ENCODE measurements around the gene EIF4H. TPM values are rescaled to one million over a fixed set of nuclear protein-coding genes. Genes with fewer than 3 reads are reported as not detected.
A peak's percentile ranks its signal among the peaks of the same experiment; 100 is the strongest.

Gene EIF4H
- total and polyA plus RNA-seq, 9 of the 15 experiments (the other 6 are each of a cell fraction or from before 2014, with no cell fraction given), result 11.0 to 435 (median 319) TPM

DNA sequence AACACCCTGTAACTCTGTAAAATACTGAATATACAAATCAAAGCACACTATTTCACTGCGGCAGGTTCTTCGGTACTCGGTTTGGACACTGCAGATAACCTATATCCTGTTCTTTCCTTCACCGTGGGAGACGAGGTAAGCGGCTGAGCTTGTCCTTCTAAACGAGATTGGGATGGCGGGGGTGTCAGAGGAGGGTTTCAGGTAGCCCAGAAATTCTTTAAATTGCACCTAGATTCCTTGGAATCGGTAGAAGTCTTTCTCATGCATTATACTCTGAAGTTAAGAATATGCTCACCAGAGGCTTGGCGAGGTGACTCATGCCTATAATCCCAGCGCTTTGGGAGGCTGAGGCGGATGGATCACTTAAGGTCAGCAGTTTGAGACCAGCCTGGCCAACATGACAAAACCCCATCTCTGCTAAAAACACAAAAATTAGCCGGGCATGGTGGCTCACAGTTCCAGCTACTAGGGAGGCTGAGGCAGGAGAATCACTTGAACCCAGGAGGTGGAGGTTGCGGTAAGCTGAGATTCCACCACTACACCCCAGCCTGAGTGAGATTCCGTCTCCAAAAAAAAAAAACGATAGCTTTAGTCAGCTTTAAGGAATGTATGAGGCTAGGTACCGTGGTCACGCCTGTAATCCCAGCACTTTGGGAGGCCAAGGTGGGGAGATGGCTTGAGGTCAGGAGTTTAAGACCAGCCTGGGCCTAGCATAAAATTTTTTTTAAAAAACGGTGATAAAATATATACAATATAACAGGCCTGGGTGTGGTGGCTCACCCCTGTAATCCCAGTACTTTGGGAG lies 25.6 kb downstream of the EIF4H start (continued):
- no peak for TF ChIP-seq CBFB (CRISPR knock-in tag; IDR thresholded peaks at IDR 0.05)

DNA sequence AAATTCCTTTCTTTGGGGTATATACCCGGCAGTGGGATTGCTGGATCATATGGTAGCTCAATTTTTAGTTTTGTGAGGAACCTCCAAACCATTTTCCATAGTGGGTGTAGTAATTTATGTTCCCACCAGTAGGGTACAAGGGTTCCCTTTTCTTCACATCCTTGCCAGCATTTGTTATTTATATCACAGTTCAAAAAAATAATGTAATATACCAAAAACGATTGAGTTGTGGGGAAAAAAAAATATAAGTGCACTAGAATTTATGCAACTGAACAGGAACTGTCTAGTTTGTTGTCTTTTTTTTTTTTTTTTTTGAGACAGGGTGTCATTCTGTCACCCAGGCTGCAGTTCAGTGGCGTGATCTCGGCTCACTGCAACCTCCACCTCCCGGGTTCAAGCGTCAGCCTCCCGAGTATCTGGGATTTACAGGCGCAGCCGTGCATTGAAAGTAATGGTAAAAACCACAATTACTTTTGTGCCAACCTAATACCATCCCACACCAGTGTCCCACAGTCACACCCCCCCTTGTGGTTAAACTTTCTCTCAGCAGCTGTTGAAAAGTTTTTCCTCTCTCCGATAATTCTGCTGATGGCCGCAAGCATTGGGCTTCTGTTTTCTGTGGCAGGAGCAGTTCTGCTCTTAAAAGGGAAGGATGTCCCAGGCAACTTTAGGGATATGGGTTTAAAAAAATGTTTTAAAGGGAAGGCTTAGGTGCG lies 28.8 kb downstream of the EIF4H start:
- 11% methylated on average over 12 of the region's 12 CpGs for WGBS (ENCODE audit: insufficient coverage, low coverage, missing lambda C conversion rate)
- DNase-seq (ENCODE audit: extremely low read depth in 1 of 4, low spot score in 3 of 4) (peak in 2 of 4 experiments; percentile 51 to 62), ATAC-seq (peak; percentile 39), FAIRE-seq (peak; percentile 80)
- BruUV-seq (replicated peaks), result no TSS peak
- Histone ChIP-seq H3K4me1 (replicated peaks in 1 of 2; ENCODE audit: control insufficient read depth in 2 of 2, insufficient read depth in 2 of 2, low read length in 2 of 2) (peaks cover 3 to 14% of the 10 kb centered on the region in 2 experiments; a peak in 4 of 5 replicates), H3K79me2 (ENCODE audit: control insufficient read depth, insufficient read depth, low read length) (no peaks in the 10 kb centered on the region), H3K27me3 (ENCODE audit: control insufficient read depth in 2 of 2, insufficient read depth in 2 of 2, low read length in 2 of 2) (no peaks in the 10 kb centered on the region; a peak in 1 of 5 replicates), H3K36me3 (ENCODE audit: control insufficient read depth, insufficient read depth, low read length) (peaks cover under 1% of the 10 kb centered on the region; the same call in 1 of the 3 replicates), H3K4me3 (no peak overlapping the region), H4K20me1 (replicated peaks; ENCODE audit: control insufficient read depth, insufficient read depth, low read length) (no peaks in the 10 kb centered on the region), H3K9me3 (replicated peaks; ENCODE audit: control insufficient read depth, insufficient read depth, low read depth, low read length) (no peaks in the 10 kb centered on the region), H2AFZ (ENCODE audit: low read depth, low read length) (no peak overlapping the region), H3K4me2 (ENCODE audit: insufficient read depth, low read length) (no peak overlapping the region), H3K9ac (ENCODE audit: insufficient read depth in 1 of 2, low read depth in 2 of 2, low read length in 2 of 2) (no peak overlapping the region), H3K27ac (ENCODE audit: extremely low read depth, low read depth, low read length) (no peak overlapping the region), H3K9me1 (ENCODE audit: control insufficient read depth, insufficient read depth, low read length) (no peaks in the 10 kb centered on the region)
- intact Hi-C loops (cut with micrococcal nuclease) (loop anchor here (1.0 to 2.0 kb wide), 2 partner anchors 135 to 336 kb away; no protein-coding TSS in a partner anchor), in situ Hi-C loops (cut with MboI) (loop anchor here (5.0 to 10.0 kb wide), 2 partner anchors 136 to 328 kb away; no protein-coding TSS in a partner anchor)
- ChIA-PET CTCF (ENCODE audit: low intra/inter-chr PET ratio) (interaction anchor here (0.6 to 1.5 kb wide), 8 partner anchors 84 to 198 kb away, joined by 3 to 5 read pairs (median 4); no protein-coding TSS in a partner anchor), POLR2A (interaction anchor here (0.7 to 1.5 kb wide), 6 partner anchors 10 to 143 kb away, joined by 3 to 5 read pairs (median 3); no protein-coding TSS in a partner anchor)
- peak; percentile 44 to 71; a peak in 3 of 4 replicates for TF ChIP-seq RAD21 (CRISPR knock-in tag; conservative IDR thresholded peaks at IDR 0.05 in 1 of 2, IDR thresholded peaks at IDR 0.05 in 1 of 2)
- TF ChIP-seq KAT2B (IDR thresholded peaks at IDR 0.05; ENCODE audit: low read depth, low read length), result no peak
- TF ChIP-seq TFAM (CRISPR knock-in tag; conservative IDR thresholded peaks at IDR 0.05), result no peak
- TF ChIP-seq, protein P1, sequence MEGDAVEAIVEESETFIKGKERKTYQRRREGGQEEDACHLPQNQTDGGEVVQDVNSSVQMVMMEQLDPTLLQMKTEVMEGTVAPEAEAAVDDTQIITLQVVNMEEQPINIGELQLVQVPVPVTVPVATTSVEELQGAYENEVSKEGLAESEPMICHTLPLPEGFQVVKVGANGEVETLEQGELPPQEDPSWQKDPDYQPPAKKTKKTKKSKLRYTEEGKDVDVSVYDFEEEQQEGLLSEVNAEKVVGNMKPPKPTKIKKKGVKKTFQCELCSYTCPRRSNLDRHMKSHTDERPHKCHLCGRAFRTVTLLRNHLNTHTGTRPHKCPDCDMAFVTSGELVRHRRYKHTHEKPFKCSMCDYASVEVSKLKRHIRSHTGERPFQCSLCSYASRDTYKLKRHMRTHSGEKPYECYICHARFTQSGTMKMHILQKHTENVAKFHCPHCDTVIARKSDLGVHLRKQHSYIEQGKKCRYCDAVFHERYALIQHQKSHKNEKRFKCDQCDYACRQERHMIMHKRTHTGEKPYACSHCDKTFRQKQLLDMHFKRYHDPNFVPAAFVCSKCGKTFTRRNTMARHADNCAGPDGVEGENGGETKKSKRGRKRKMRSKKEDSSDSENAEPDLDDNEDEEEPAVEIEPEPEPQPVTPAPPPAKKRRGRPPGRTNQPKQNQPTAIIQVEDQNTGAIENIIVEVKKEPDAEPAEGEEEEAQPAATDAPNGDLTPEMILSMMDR (IDR thresholded peaks at IDR 0.05 in 2 of 3, conservative IDR thresholded peaks at IDR 0.05 in 1 of 3; ENCODE audit: insufficient read depth in 2 of 3, low read depth in 1 of 3, low read length in 3 of 3), result peak; percentile 74 to 81 (median 75)
- TF ChIP-seq SMC3 (conservative IDR thresholded peaks at IDR 0.05; ENCODE audit: insufficient read depth, low read depth, low read length), result peak; percentile 51; the same call in 1 of the 2 replicates

All from K562 (cell line).